Vagina (tissue), 2 donors: ENCODE measurements around the gene OR2F2.

Experiments
- CTCF ChIP-seq, 3 experiments: fragments of 450-650 bp in 2 of 3; fragments of 200-600 bp in 1 of 3; sonication (generic) in 1 of 3; IDR thresholded peaks; one replicate each; pipeline ENCODE4 v1.5.1; 2017 to 2019; ENCODE audit warnings: antibody characterized with exemption in 3 of 3, mild to moderate bottlenecking in 2 of 3, moderate library complexity in 2 of 3
- POLR2A ChIP-seq, 2 donors: fragments of 450-650 bp; IDR thresholded peaks; one replicate each; pipeline ENCODE4 v1.6.1; 2017; ENCODE audit warnings: antibody characterized with exemption in 2 of 2, mild to moderate bottlenecking in 2 of 2, moderate library complexity in 2 of 2
- POLR2AphosphoS5 ChIP-seq, 2 donors: sonication (generic); formaldehyde crosslinking; IDR thresholded peaks; one replicate each; pipeline ENCODE4 v1.9.0; 2017; ENCODE audit warnings: antibody characterized with exemption in 2 of 2, mild to moderate bottlenecking in 2 of 2, low read depth in 1 of 2; ENCODE audit not compliant: insufficient read depth in 1 of 2

GRCh38 chr7:143902332-143902899, 32.6 kb upstream of the OR2F2 start:
- no peak for TF ChIP-seq POLR2A (IDR thresholded peaks at IDR 0.05)
- TF ChIP-seq CTCF (IDR thresholded peaks at IDR 0.05), result no peak
- TF ChIP-seq POLR2AphosphoS5 (IDR thresholded peaks at IDR 0.05; ENCODE audit: insufficient read depth in 1 of 2, low read depth in 1 of 2), result no peak
